ENCODE data around the gene NRIP3.
"Not testable (repeated sequence)": the region's sequence is repeated elsewhere in the genome, so short reads cannot be mapped to it uniquely, and the experiment has no call there.

NRIP3 gene

DNA sequence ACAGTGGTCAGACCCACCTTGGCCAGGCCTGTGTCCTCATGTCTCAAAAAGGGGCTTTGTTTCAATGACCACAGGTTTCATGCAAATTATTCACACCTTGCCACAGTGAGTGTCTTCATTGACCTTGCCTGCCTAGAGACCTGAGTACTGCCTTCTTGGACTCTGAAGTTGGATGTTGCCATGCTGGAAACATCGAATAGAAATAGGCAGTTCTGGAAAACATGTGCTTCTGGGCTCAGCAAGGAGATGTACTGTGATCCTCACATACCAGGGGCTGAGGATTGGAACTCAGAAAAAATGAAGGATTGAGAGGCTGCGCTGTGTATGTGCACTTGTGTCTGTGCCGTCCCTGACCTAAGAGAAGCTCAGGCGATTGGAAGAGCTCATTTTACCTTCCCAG is 9.6 kb upstream of the NRIP3 start:
- H3K4me2 ChIP-seq (ENCODE audit: low read length) = no peak overlapping the region
- no peaks in the 10 kb centered on the region for H4K20me1 ChIP-seq (ENCODE audit: insufficient read depth, low read length)
- H3K27ac ChIP-seq (ENCODE audit: low read length) = no peak overlapping the region
- H3K27me3 ChIP-seq (ENCODE audit: low read depth, low read length) = no peaks in the 10 kb centered on the region
- no peaks in the 10 kb centered on the region for H3K79me2 ChIP-seq (ENCODE audit: low read length)
- no peaks in the 10 kb centered on the region for H3K9me3 ChIP-seq (ENCODE audit: insufficient read depth, low read length)
- H3K4me1 ChIP-seq (ENCODE audit: low read length) = peaks cover 14% of the 10 kb centered on the region
- no peak overlapping the region for H3K9ac ChIP-seq (ENCODE audit: low read length)
- H3K36me3 ChIP-seq (replicated peaks; ENCODE audit: low read depth, low read length) = no peaks in the 10 kb centered on the region
- H2AFZ ChIP-seq (ENCODE audit: low read depth, low read length) = no peak overlapping the region
- TF ChIP-seq, protein P1, sequence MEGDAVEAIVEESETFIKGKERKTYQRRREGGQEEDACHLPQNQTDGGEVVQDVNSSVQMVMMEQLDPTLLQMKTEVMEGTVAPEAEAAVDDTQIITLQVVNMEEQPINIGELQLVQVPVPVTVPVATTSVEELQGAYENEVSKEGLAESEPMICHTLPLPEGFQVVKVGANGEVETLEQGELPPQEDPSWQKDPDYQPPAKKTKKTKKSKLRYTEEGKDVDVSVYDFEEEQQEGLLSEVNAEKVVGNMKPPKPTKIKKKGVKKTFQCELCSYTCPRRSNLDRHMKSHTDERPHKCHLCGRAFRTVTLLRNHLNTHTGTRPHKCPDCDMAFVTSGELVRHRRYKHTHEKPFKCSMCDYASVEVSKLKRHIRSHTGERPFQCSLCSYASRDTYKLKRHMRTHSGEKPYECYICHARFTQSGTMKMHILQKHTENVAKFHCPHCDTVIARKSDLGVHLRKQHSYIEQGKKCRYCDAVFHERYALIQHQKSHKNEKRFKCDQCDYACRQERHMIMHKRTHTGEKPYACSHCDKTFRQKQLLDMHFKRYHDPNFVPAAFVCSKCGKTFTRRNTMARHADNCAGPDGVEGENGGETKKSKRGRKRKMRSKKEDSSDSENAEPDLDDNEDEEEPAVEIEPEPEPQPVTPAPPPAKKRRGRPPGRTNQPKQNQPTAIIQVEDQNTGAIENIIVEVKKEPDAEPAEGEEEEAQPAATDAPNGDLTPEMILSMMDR (IDR thresholded peaks at IDR 0.05; ENCODE audit: low read depth, low read length) = no peak
- no peak for TF ChIP-seq EZH2phosphoT487 (IDR thresholded peaks at IDR 0.05; ENCODE audit: low read depth)
- H3K4me3 ChIP-seq (ENCODE audit: low read length) = no peak overlapping the region

DNA sequence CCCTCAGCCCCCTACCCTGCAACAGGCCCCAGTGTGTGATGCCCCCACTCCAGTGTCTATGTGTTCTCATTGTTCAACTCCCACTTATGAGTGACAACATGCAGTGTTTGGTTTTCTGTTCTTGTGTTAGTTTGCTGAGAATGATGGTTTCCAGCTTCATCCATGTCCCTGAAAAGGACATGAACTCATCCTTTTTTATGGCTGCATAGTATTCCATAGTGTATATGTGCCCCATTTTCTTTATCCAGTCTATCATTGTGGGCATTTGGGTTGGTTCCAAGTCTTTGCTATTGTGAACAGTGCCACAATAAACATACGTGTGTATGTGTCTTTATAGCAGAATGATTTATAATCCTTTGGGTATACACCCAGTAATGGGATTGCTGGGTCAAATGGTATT is 5.7 kb upstream of the NRIP3 start:
- H4K20me1 ChIP-seq (ENCODE audit: insufficient read depth, low read length); H3K27ac ChIP-seq (ENCODE audit: low read length); H3K27me3 ChIP-seq (ENCODE audit: low read depth, low read length); H3K9ac ChIP-seq (ENCODE audit: low read length); H3K4me3 ChIP-seq (ENCODE audit: low read length); H3K79me2 ChIP-seq (ENCODE audit: low read length); H2AFZ ChIP-seq (ENCODE audit: low read depth, low read length); H3K36me3 ChIP-seq (replicated peaks; ENCODE audit: low read depth, low read length); H3K4me1 ChIP-seq (ENCODE audit: low read length); H3K9me3 ChIP-seq (ENCODE audit: insufficient read depth, low read length); H3K4me2 ChIP-seq (ENCODE audit: low read length): not testable (repeated sequence)

DNA sequence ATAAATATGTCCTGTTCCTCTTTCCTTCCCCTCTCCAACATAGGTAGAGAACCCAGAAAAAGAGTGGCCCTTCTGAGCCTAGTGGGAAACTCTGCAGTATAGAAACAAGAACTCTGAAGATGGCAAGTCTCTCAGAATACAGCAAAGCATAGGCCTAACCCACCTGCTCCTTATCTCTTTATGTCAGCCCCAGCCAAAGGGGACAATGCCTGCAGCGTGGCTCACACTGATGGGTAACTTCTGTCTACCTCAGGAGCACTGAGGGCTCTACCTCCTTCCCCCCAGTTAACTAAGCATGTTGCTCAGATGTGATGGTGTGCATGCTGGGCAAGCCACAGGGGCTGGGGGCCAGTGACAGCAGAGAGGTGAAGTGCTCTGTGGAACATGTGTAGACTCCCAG is 4.9 kb upstream of the NRIP3 start:
- TF ChIP-seq EZH2phosphoT487 (IDR thresholded peaks at IDR 0.05; ENCODE audit: low read depth) = no peak
- TF ChIP-seq, protein P1 (IDR thresholded peaks at IDR 0.05; ENCODE audit: low read depth, low read length) = no peak
- no peaks in the 10 kb centered on the region for H3K9me3 ChIP-seq (ENCODE audit: insufficient read depth, low read length)
- no peak overlapping the region for H3K27ac ChIP-seq (ENCODE audit: low read length)

DNA sequence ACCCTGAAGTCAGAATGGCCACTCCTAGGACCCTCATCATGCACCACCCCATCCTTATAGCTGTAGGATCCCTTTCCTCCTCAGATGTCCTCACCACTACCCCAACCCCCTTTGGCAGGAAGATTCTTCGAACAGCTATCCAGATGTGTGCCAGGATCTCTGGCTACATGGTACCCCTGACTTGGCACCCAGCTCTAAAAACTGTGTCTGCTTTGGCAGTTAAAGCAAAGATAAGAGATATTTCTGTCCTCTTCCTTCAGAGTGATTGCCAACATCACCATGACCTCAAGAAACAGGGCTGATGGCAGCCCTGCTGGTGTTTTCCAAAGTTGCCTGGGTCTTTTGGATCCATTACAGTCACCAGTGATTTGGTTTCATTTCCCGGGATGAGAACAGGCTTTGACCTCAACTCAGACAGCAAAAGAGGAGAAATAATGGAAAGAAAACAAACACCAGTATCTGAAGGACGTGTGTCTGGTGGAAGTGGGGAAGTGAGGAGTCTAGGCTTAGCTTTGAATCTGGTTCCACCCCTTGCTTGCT is 4.3 kb upstream of the NRIP3 start:
- Histone ChIP-seq H2AFZ (ENCODE audit: low read depth, low read length) (no peak overlapping the region), H4K20me1 (ENCODE audit: insufficient read depth, low read length) (no peaks in the 10 kb centered on the region), H3K9ac (ENCODE audit: low read length) (no peak overlapping the region), H3K4me2 (ENCODE audit: low read length) (no peak overlapping the region), H3K79me2 (ENCODE audit: low read length) (no peaks in the 10 kb centered on the region), H3K27me3 (ENCODE audit: low read depth, low read length) (no peaks in the 10 kb centered on the region), H3K36me3 (replicated peaks; ENCODE audit: low read depth, low read length) (no peaks in the 10 kb centered on the region), H3K4me3 (ENCODE audit: low read length) (no peak overlapping the region), H3K4me1 (ENCODE audit: low read length) (no peaks in the 10 kb centered on the region), H3K9me3 (ENCODE audit: insufficient read depth, low read length) (no peaks in the 10 kb centered on the region), H3K27ac (ENCODE audit: low read length) (no peak overlapping the region)
- TF ChIP-seq, protein P1 (IDR thresholded peaks at IDR 0.05; ENCODE audit: low read depth, low read length) = no peak
- TF ChIP-seq EZH2phosphoT487 (IDR thresholded peaks at IDR 0.05; ENCODE audit: low read depth) = no peak

More for the DNA sequence above, 4.9 kb upstream of the NRIP3 start:
- no peaks in the 10 kb centered on the region for H3K79me2 ChIP-seq (ENCODE audit: low read length)
- no peaks in the 10 kb centered on the region for H4K20me1 ChIP-seq (ENCODE audit: insufficient read depth, low read length)
- H3K4me2 ChIP-seq (ENCODE audit: low read length) = no peak overlapping the region
- no peak overlapping the region for H3K9ac ChIP-seq (ENCODE audit: low read length)
- no peaks in the 10 kb centered on the region for H3K36me3 ChIP-seq (replicated peaks; ENCODE audit: low read depth, low read length)
- H3K4me3 ChIP-seq (ENCODE audit: low read length) = no peak overlapping the region
- H2AFZ ChIP-seq (ENCODE audit: low read depth, low read length) = no peak overlapping the region
- H3K4me1 ChIP-seq (ENCODE audit: low read length) = no peaks in the 10 kb centered on the region
- H3K27me3 ChIP-seq (ENCODE audit: low read depth, low read length) = no peaks in the 10 kb centered on the region

DNA sequence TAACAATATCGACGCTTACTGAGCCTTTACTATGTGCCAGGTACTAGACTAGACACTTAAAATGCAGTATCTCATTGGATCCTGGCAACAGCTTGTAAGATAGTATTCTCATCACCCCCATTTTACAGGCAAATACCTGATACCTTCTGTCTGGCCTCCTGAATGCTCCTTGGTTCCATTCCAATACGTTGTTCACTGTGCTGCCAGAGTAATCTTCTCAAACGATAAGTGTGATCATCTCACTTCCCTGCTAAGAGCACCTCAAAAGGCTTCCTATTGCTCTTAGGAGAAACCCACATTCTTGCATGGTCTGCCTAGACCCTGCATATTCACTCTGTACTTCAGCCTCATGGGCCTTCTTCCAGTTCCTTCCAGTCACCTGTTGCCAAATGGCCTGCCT is 1.3 kb upstream of the NRIP3 start:
- no peak overlapping the region for H3K4me3 ChIP-seq (ENCODE audit: low read length)
- H3K4me2 ChIP-seq (ENCODE audit: low read length) = no peak overlapping the region
- peaks cover 5% of the 10 kb centered on the region; the same call in 1 of the 2 replicates for H3K27me3 ChIP-seq (ENCODE audit: low read depth, low read length)
- H3K4me1 ChIP-seq (ENCODE audit: low read length) = no peaks in the 10 kb centered on the region
- H2AFZ ChIP-seq (ENCODE audit: low read depth, low read length) = no peak overlapping the region
- H3K79me2 ChIP-seq (ENCODE audit: low read length) = no peaks in the 10 kb centered on the region
- H3K27ac ChIP-seq (ENCODE audit: low read length) = no peak overlapping the region
- H4K20me1 ChIP-seq (ENCODE audit: insufficient read depth, low read length) = no peaks in the 10 kb centered on the region
- H3K36me3 ChIP-seq (replicated peaks; ENCODE audit: low read depth, low read length) = no peaks in the 10 kb centered on the region
- no peaks in the 10 kb centered on the region for H3K9me3 ChIP-seq (ENCODE audit: insufficient read depth, low read length)
- TF ChIP-seq EZH2phosphoT487 (IDR thresholded peaks at IDR 0.05; ENCODE audit: low read depth) = no peak
- TF ChIP-seq, protein P1 (IDR thresholded peaks at IDR 0.05; ENCODE audit: low read depth, low read length) = no peak
- no peak overlapping the region for H3K9ac ChIP-seq (ENCODE audit: low read length)

All from OCI-LY3 (cell line).